Suprapubic skin (tissue), 4 donors: ENCODE results near the gene NOXO1. TPM values are rescaled to one million over a fixed set of nuclear protein-coding genes. Genes with fewer than 3 reads are reported as not detected.

Experiments used
- DNase-seq, 2 donors: peaks; one replicate each; pipeline ENCODE4 v3.0.0-alpha.2; 2019; ENCODE audit warnings: low spot score in 2 of 2
- H3K27ac ChIP-seq: fragments of 200-600 bp; sonication (generic); one replicate; pipeline ENCODE4 v1.5.1; 2019
- H3K27me3 ChIP-seq: fragments of 200-600 bp; sonication (generic); one replicate; pipeline ENCODE4 v1.5.1; 2019
- H3K36me3 ChIP-seq: fragments of 200-600 bp; sonication (generic); one replicate; pipeline ENCODE4 v1.5.1; 2019
- H3K4me1 ChIP-seq: fragments of 200-600 bp; sonication (generic); one replicate; pipeline ENCODE4 v1.5.1; 2019
- H3K4me3 ChIP-seq: fragments of 200-600 bp; sonication (generic); one replicate; pipeline ENCODE4 v1.5.1; 2019; ENCODE audit warnings: mild to moderate bottlenecking
- H3K9me3 ChIP-seq: fragments of 200-600 bp; sonication (generic); one replicate; pipeline ENCODE4 v1.5.1; 2019
- EP300 ChIP-seq: sonication (generic); formaldehyde crosslinking; IDR thresholded peaks from one replicate; pipeline ENCODE4 v1.6.1; 2017; ENCODE audit warnings: antibody characterized with exemption
- POLR2A ChIP-seq, 2 donors: fragments of 450-650 bp; IDR thresholded peaks; one replicate each; pipeline ENCODE4 v1.6.1; 2017; ENCODE audit warnings: antibody characterized with exemption in 2 of 2, mild to moderate bottlenecking in 2 of 2, moderate library complexity in 2 of 2
- POLR2AphosphoS5 ChIP-seq, 3 donors: sonication (generic); formaldehyde crosslinking; IDR thresholded peaks; one replicate each; pipeline ENCODE4 v1.6.1; 2017; ENCODE audit warnings: antibody characterized with exemption in 3 of 3
- WGBS: methylation state at CpG from one replicate; pipeline ENCODE4 v1.1.5; 2018; 5-methylcytosine and 5-hydroxymethylcytosine counted together
- total RNA-seq, 4 donors: library from RNA; depleted of rRNA; stranded (reverse); fragments of >200 nt; gene quantifications; one replicate each; pipeline ENCODE4 v1.1.0, GENCODE V29; 2016
- TF ChIP-seq, protein P1 (sequence below), 2 donors: fragments of 200-600 bp in 1 of 2; fragments of 450-650 bp in 1 of 2; sonication (generic) in 1 of 2; IDR thresholded peaks; one replicate each; pipeline ENCODE4 v1.5.1; 2016 to 2019; ENCODE audit warnings: antibody characterized with exemption in 2 of 2, mild to moderate bottlenecking in 1 of 2, moderate library complexity in 1 of 2

NOXO1 gene
- total RNA-seq, 4 donors from 2014 or later = 1.1 to 3.1 (median 2.0) TPM; not detected in 1

DNA sequence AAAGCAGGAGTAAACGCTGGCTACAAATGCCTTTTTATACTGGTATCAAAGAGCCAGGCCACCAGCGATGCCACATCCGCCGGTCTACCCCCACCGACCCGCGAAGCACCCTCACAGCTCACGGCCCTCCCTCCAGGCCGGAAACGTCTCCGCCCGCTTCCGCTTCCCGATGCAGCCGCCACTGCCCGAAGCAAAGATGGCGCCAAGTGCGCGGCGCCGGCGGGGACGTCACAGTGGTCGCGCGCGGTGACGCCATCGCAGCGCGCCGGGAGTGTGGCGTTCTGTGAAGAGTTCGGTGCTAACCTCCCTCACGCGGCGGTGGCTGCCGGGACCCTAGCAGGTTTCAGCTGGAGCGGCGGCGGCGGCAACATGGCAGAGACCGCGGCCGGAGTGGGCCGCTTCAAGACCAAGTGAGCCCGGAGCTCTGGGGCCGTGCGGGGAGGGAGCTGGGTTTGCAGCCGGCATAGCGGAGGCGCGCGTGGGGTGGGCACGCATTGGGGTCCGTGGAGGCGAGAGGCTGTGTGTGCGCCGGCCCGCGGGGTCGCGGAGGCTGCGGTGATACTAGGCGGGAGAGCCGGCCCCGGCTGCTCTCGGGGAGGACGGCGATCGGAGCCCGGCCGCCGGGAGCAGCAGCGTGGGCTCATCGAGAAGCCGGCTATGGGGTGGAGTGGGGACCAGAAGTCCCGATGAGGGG, 9.3 kb downstream of the NOXO1 start, which contains the start of gene TBL3:
TBL3 (plus strand) TSS at position 258 of the 694 bp plus-strand sequence; CDS start at position 370, 112 bp downstream.
- H3K27ac ChIP-seq = peak within 1 kb of the TSS; percentile 93
- TF ChIP-seq POLR2AphosphoS5 (IDR thresholded peaks at IDR 0.05) = peak; percentile 97 to 100 (median 99)
- TF ChIP-seq EP300 = no peak
- TF ChIP-seq POLR2A (IDR thresholded peaks at IDR 0.05) = peak; percentile 72 to 78
- TF ChIP-seq, protein P1, sequence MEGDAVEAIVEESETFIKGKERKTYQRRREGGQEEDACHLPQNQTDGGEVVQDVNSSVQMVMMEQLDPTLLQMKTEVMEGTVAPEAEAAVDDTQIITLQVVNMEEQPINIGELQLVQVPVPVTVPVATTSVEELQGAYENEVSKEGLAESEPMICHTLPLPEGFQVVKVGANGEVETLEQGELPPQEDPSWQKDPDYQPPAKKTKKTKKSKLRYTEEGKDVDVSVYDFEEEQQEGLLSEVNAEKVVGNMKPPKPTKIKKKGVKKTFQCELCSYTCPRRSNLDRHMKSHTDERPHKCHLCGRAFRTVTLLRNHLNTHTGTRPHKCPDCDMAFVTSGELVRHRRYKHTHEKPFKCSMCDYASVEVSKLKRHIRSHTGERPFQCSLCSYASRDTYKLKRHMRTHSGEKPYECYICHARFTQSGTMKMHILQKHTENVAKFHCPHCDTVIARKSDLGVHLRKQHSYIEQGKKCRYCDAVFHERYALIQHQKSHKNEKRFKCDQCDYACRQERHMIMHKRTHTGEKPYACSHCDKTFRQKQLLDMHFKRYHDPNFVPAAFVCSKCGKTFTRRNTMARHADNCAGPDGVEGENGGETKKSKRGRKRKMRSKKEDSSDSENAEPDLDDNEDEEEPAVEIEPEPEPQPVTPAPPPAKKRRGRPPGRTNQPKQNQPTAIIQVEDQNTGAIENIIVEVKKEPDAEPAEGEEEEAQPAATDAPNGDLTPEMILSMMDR (IDR thresholded peaks at IDR 0.05) = no peak
- no peaks in the 10 kb centered on the region for H3K9me3 ChIP-seq
- 0% methylated on average over 8 of the region's 78 CpGs for WGBS
- peak; percentile 97 to 98 for DNase-seq
- H3K27me3 ChIP-seq = no peaks in the 10 kb centered on the region
- H3K4me1 ChIP-seq = peaks cover 28% of the 10 kb centered on the region
- peaks cover 31% of the 10 kb centered on the region for H3K36me3 ChIP-seq
- peak within 1 kb of the TSS; percentile 85 for H3K4me3 ChIP-seq

DNA sequence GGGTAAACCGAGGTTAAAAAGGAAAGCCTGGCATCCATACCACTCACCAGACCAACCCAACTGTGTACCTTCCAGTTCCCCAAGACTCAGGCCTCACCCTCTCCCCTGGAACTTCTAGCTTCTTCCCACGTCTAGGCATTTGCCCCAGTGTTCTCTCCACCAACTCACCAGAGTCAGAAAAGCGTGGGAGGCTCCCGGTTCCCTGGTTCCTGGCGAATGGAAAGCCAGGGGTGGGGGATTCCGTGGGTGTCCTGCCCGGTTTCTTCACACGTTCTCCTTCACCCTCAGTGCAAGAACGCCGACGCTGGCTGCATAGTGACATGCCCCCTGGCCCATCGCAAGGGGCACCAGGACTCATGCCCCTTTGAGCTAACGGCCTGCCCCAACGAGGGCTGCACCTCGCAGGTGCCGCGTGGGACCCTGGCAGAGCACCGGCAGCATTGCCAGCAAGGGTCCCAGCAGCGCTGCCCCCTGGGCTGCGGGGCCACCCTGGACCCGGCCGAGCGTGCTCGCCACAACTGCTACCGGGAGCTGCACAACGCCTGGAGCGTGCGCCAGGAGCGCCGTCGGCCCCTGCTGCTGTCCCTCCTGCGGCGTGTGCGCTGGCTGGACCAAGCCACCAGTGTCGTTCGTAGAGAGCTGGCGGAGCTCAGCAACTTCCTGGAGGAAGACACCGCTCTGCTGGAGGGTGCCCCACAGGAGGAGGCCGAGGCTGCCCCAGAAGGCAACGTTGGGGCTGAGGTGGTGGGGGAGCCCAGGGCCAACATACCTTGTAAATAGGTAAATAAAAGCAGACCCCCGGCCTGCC, 12.9 kb downstream of the NOXO1 start:
- H3K4me1 ChIP-seq = peaks cover 40% of the 10 kb centered on the region
- H3K27ac ChIP-seq = no peak overlapping the region
- H3K4me3 ChIP-seq = no peak overlapping the region
- DNase-seq = no peak
- 87% methylated on average over 12 of the region's 41 CpGs for WGBS
- H3K36me3 ChIP-seq = peaks cover under 1% of the 10 kb centered on the region
- H3K9me3 ChIP-seq = no peaks in the 10 kb centered on the region
- no peaks in the 10 kb centered on the region for H3K27me3 ChIP-seq
- no peak for TF ChIP-seq POLR2A (IDR thresholded peaks at IDR 0.05)
- no peak for TF ChIP-seq POLR2AphosphoS5 (IDR thresholded peaks at IDR 0.05)
- TF ChIP-seq, protein P1 (IDR thresholded peaks at IDR 0.05) = no peak

DNA sequence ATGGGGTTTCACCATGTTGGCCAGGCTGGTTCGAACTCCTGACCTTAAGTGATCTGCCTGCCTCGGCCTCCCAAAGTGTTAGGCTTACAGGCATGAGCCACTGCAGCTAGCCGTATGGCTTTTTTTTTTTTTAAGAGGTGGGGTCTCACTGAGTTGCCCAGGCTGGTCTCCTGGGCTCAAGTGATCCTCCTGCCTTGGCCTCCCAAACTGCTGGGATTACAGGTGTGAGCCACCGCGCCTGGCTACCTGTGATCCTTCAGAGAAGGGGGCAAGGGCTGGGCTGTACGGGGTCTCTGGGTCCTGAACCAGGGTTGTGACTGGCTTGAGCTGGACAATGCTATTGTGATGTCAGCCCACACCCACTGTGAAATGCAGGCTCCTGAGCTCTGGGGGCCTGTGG, 14.8 kb downstream of the NOXO1 start, which contains the start of gene RNF151:
RNF151 (plus strand) TSS at position 397 of the 400 bp plus-strand sequence. CDS start 26 bp downstream, outside the sequence.
- Histone ChIP-seq H3K27ac (peak within 1 kb of the TSS; percentile 96), H3K36me3 (peaks cover 19% of the 10 kb centered on the region), H3K4me1 (peaks cover 37% of the 10 kb centered on the region), H3K27me3 (no peaks in the 10 kb centered on the region), H3K4me3 (peak within 1 kb of the TSS; percentile 98), H3K9me3 (no peaks in the 10 kb centered on the region)
- TF ChIP-seq, protein P1 (IDR thresholded peaks at IDR 0.05) = no peak
- TF ChIP-seq POLR2A (IDR thresholded peaks at IDR 0.05) = no peak
- no peak for TF ChIP-seq EP300
- no peak for TF ChIP-seq POLR2AphosphoS5 (IDR thresholded peaks at IDR 0.05)
- DNase-seq = no peak
- 97% methylated on average over 5 of the region's 6 CpGs for whole genome bisulfite sequencing

- DNase-seq = no peak
- Histone ChIP-seq H3K4me3 (peak overlapping the region; percentile 98), H3K36me3 (peaks cover 23% of the 10 kb centered on the region), H3K27me3 (no peaks in the 10 kb centered on the region), H3K4me1 (peaks cover 39% of the 10 kb centered on the region), H3K27ac (peak overlapping the region; percentile 96), H3K9me3 (no peaks in the 10 kb centered on the region)
- no peak for TF ChIP-seq POLR2AphosphoS5 (IDR thresholded peaks at IDR 0.05)
- no peak for TF ChIP-seq POLR2A (IDR thresholded peaks at IDR 0.05)
- no peak for TF ChIP-seq EP300
- TF ChIP-seq, protein P1 (IDR thresholded peaks at IDR 0.05) = no peak
- 10% methylated on average over 16 of the region's 24 CpGs for WGBS
Measured at GRCh38 chr16:1965396-1966001, 15.8 kb downstream of the NOXO1 start.
